GM12873 (cell line): ENCODE measurements around the gene CARF.

ENCODE experiments used
- TF ChIP-seq, protein P1 (sequence below): IDR thresholded peaks from 2 replicates; pipeline ENCODE4 v1.5.1; 2012; ENCODE audit warnings: low read depth, mild to moderate bottlenecking, moderate library complexity, low read length, control low read depth; ENCODE audit not compliant: insufficient read depth; ENCODE audit errors: missing control alignments

CARF gene

DNA sequence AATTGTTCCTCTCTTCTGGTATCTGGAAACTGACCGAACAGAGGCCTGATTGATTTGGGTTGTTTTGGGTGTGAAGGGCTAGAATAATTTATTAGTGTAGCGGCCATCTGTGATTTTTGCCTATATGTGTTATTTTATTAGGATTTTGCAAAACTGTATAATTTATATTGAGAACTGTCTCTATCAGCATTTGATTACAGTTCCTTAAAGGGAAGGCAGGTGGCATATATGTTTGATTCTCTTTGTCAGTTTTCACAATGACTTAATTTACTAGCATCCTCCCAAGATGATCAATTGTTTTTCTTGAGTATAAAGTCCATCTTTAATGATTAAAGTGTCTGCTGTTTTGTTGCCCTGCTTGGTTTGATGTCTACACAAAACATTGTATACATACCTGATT is 107.1 kb downstream of the CARF start:
- TF ChIP-seq, protein P1, sequence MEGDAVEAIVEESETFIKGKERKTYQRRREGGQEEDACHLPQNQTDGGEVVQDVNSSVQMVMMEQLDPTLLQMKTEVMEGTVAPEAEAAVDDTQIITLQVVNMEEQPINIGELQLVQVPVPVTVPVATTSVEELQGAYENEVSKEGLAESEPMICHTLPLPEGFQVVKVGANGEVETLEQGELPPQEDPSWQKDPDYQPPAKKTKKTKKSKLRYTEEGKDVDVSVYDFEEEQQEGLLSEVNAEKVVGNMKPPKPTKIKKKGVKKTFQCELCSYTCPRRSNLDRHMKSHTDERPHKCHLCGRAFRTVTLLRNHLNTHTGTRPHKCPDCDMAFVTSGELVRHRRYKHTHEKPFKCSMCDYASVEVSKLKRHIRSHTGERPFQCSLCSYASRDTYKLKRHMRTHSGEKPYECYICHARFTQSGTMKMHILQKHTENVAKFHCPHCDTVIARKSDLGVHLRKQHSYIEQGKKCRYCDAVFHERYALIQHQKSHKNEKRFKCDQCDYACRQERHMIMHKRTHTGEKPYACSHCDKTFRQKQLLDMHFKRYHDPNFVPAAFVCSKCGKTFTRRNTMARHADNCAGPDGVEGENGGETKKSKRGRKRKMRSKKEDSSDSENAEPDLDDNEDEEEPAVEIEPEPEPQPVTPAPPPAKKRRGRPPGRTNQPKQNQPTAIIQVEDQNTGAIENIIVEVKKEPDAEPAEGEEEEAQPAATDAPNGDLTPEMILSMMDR = no peak

DNA sequence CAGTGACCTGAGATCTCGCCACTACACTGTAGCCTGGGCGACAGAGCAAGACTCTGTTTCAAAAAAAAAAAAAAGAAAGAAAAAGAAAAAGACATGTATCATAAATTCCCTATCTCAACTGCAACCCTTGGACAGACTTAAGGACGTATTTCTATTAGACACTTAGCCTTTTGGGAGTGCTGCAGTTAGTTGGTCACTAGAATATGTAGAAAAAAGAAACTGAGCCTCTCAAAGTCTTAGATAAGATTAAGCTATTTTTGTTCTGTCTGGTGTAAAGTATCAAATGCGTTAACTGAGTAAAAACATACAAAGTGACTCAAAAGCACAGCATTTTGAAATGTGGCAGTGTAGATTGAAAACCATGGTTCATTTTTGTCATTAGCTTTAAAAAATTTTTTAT is 109.9 kb downstream of the CARF start:
- TF ChIP-seq, protein P1 = no peak

DNA sequence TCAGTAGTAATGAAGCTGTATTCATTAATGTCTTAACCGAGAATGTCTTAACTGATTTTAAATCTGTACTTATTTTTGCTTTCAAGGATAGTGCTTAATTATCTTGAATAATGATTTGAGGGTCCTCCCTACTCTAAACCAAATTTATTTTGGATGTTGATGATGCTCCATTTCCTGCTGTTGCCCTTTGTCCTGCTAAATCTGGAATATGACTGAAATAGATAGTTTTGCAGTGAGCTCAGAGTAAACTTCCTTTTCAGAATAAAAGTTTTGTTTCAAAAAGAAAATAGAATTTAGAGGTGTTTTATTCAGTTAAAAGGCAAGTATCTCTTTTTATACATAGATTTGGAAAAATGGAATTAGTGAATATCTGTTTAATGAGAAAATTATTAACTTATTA is 110.7 kb downstream of the CARF start:
- TF ChIP-seq, protein P1 = no peak

DNA sequence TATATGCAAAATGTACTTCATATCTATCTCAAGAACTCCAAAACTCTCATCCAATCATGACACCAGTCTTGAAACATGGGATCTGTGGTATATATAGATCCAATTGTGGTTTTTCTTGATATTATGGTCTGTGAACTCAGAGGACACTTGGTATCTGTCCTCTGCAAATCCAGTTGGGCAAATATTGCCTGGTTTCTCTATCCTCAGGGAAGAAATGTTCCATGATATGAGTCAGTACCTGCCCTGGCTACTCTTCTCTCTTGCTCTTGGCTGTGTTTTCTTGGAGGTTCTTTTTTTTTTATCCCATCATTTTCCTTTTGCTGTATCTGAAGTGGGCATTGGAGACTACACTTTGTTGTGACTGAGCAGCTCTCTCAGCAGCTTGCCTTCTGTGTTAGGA is 113.5 kb downstream of the CARF start:
- TF ChIP-seq, protein P1 = no peak

DNA sequence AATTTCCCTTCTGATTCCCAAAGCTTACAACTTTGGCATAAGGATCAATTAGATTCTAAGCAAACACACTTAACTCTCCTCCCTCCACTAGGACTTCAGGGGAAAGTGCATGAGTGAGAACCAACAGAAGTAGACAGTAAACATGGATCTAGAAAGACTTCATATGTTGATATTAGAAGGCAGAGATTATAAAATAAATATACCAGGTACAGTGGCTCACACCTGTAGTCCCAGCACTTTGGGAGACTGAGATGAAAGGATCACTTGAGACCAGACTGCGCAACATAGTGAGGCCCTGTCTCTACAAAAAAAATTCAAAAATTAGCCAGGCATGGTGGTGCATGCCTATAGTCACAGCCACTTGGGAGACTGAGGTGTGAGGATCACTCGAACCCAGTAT is 118.5 kb downstream of the CARF start:
- TF ChIP-seq, protein P1 = no peak

DNA sequence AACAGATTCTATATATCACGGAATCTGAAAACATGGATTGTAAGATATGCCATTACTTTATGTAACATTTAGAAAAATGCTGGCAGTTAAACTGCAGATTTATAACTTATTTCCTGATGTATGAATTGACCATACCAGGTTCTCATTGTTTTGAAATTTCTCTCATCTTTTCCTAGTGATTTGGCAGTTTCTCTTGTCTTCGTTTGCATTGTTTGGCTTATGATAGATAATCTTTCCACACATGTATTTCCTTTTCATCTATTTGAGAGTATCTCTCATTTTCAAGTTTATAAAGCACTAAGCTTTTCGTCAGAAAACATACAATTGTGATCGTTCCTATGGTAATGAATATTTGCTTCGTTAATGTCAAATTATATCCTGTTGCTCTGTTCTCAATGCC is 118.9 kb downstream of the CARF start:
- TF ChIP-seq, protein P1 = no peak

DNA sequence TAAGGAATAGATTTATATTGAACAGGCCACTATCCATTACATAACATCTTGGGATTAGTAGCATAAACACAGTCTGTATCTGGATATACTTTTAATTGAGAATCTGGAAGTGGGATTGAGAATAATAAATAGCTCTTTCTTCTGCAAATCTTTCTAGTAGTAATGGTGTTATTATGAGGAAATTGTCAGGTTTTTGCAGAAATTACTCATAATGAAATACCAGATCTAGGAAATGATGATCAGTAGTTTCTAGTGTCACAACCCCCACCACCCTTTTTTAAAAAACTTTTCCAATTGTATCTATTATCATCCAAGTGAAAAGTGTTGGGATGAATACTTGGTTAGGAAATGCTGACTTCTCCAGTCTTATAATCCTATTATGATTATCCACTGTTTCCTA is 121.3 kb downstream of the CARF start:
- TF ChIP-seq, protein P1 = no peak
